Measurements from ENCODE around the gene SOX15. TPM values are rescaled to one million over a fixed set of nuclear protein-coding genes. Genes with fewer than 3 reads are reported as not detected.

The SOX15 gene
- total RNA-seq (2014; rRNA removed; shearing (Covaris generic)) (0.23 and 1.6 TPM in 2 replicates), total RNA-seq (2022) (0.57 and 0.84 TPM in 2 replicates), Bru-seq, nascent RNA (percentile 34 among the genes with signal in this experiment), BruChase-seq, experiment 1, labeled RNA remaining after a 6-hour chase (percentile 37 among the genes with signal in this experiment), BruChase-seq, experiment 2, labeled RNA remaining after a 2-hour chase (percentile 39 among the genes with signal in this experiment)
- long read RNA-seq, partial matches to known transcripts: 0 of 1 reads
- long read RNA-seq, other reads (novel, unspliced or antisense): 1 of 1 reads

DNA sequence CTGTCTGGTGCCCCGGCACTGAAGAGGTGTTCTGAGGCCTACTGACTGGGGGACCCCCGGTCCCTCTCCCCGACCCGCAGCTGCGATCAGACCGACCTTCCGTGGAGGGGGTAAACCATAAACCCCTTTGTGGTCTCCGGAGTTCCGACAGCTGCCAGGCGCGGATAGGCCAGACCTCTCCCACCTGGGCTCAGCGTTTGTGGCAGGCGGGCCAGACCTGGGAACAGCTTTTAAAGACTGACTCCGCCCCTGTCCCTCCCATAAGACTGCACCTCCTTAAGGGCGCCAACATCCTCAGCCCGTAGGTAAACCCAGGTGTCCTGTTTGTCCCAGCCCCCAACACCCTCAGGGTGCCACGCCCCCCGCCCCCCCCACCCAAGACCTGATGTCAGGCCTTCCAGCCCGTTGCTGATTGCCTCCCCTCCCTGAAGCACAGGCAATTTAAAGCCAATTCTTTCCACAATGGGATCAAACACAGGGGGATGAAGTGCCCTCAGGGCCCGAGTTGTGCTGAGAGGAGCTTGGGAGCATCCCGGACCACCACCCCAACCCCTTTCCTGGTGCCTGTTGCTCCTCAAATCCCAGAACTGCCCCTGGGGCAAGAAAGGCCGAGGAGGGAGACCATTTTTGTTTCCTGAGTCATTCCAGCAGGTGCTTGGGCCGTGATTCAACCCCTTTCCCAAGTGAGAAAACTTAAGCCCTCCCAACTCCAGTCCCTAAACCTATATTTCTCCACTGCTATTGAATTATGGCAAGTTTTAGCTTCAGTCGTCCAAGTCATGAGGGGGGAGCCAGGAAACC is at the start of gene SOX15:
TSS of gene SOX15 (minus strand) at position 204 of the 801 bp plus-strand sequence. CDS start 418 bp downstream, outside the sequence.
- TF ChIP-seq, protein P1, sequence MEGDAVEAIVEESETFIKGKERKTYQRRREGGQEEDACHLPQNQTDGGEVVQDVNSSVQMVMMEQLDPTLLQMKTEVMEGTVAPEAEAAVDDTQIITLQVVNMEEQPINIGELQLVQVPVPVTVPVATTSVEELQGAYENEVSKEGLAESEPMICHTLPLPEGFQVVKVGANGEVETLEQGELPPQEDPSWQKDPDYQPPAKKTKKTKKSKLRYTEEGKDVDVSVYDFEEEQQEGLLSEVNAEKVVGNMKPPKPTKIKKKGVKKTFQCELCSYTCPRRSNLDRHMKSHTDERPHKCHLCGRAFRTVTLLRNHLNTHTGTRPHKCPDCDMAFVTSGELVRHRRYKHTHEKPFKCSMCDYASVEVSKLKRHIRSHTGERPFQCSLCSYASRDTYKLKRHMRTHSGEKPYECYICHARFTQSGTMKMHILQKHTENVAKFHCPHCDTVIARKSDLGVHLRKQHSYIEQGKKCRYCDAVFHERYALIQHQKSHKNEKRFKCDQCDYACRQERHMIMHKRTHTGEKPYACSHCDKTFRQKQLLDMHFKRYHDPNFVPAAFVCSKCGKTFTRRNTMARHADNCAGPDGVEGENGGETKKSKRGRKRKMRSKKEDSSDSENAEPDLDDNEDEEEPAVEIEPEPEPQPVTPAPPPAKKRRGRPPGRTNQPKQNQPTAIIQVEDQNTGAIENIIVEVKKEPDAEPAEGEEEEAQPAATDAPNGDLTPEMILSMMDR (conservative IDR thresholded peaks at IDR 0.05; ENCODE audit: low read length): no peak
- no peak for TF ChIP-seq EZH2phosphoT487 (IDR thresholded peaks at IDR 0.05; ENCODE audit: borderline replicate concordance, low read depth, low read length)
- CTCF ChIA-PET (ENCODE audit: unreplicated experiment): interaction anchor here (1.0 kb wide), 1 partner anchor 76 kb away, joined by 3 read pairs; no protein-coding TSS in a partner anchor
- peaks cover 1% of the 10 kb centered on the region for H3K4me1 ChIP-seq (ENCODE audit: insufficient read depth, low read length, poor library complexity, severe bottlenecking)
- H2AFZ ChIP-seq (ENCODE audit: low read length): no peak within 1 kb of the TSS
- intact Hi-C loops (cut with micrococcal nuclease; ENCODE audit: unreplicated experiment): no loop called here
- H3K79me2 ChIP-seq (ENCODE audit: insufficient read depth, low read depth, low read length): no peaks in the 10 kb centered on the region
- H3K4me3 ChIP-seq (ENCODE audit: low read depth, low read length, poor library complexity, severe bottlenecking): no peak within 1 kb of the TSS
- BruUV-seq (replicated peaks): no TSS peak
- H3K9me3 ChIP-seq (ENCODE audit: low read length): no peaks in the 10 kb centered on the region
- H3K27ac ChIP-seq (ENCODE audit: low read depth, low read length, poor library complexity, severe bottlenecking): no peak within 1 kb of the TSS
- H3K36me3 ChIP-seq (ENCODE audit: insufficient read depth, low read length): peaks cover 85% of the 10 kb centered on the region
- H3K4me2 ChIP-seq (ENCODE audit: low read length): no peak within 1 kb of the TSS
- POLR2A ChIA-PET: no interaction called here
- no peak for DNase-seq (ENCODE audit: low spot score)
- no peaks in the 10 kb centered on the region for H3K9me2 ChIP-seq (ENCODE audit: insufficient read depth, low read length)
- H4K20me1 ChIP-seq (ENCODE audit: insufficient read depth, low read length): no peaks in the 10 kb centered on the region

DNA sequence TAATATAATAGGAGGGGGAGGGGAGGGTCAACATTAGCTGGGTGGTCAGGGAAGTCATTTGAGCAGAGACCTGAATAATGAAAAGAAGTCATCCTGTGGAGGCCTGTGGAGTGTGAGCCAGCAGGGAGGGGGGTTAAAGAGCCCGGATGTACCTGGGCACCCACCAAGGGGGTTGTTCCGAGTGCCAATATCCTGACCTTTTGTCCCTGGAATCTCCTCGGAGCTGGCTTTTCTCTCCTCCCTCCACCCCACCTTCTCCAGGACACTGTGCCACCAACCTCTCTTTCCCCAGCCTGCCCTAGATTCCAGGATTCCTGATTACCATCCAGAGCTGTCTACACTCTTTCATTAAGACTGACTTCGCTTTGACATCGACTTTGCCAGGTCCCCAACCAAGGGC is 46.3 kb upstream of the SOX15 start:
- TF ChIP-seq, protein P1 (conservative IDR thresholded peaks at IDR 0.05; ENCODE audit: low read length): no peak
- TF ChIP-seq EZH2phosphoT487 (IDR thresholded peaks at IDR 0.05; ENCODE audit: borderline replicate concordance, low read depth, low read length): no peak
- ChIA-PET POLR2A (interaction anchor here (0.6 kb wide), 1 partner anchor 108 kb away, joined by 5 read pairs; no protein-coding TSS in a partner anchor), CTCF (ENCODE audit: unreplicated experiment) (no interaction called here)
- BruUV-seq (replicated peaks): no TSS peak
- Histone ChIP-seq H3K4me3 (ENCODE audit: low read depth, low read length, poor library complexity, severe bottlenecking) (no peak overlapping the region), H3K36me3 (ENCODE audit: insufficient read depth, low read length) (no peaks in the 10 kb centered on the region), H3K27ac (ENCODE audit: low read depth, low read length, poor library complexity, severe bottlenecking) (no peak overlapping the region), H3K9me3 (ENCODE audit: low read length) (no peaks in the 10 kb centered on the region), H3K4me2 (ENCODE audit: low read length) (no peak overlapping the region), H3K9me2 (ENCODE audit: insufficient read depth, low read length) (no peaks in the 10 kb centered on the region), H4K20me1 (ENCODE audit: insufficient read depth, low read length) (no peaks in the 10 kb centered on the region), H3K79me2 (ENCODE audit: insufficient read depth, low read depth, low read length) (no peaks in the 10 kb centered on the region), H3K4me1 (ENCODE audit: insufficient read depth, low read length, poor library complexity, severe bottlenecking) (no peaks in the 10 kb centered on the region), H2AFZ (ENCODE audit: low read length) (no peak overlapping the region)
- no peak for DNase-seq (ENCODE audit: low spot score)
- intact Hi-C loops (cut with micrococcal nuclease; ENCODE audit: unreplicated experiment): loop anchor here (10.0 kb wide), 1 partner anchor 149 kb away; no protein-coding TSS in a partner anchor
